ENCODE data around the gene PSEN1.

PSEN1 gene

DNA sequence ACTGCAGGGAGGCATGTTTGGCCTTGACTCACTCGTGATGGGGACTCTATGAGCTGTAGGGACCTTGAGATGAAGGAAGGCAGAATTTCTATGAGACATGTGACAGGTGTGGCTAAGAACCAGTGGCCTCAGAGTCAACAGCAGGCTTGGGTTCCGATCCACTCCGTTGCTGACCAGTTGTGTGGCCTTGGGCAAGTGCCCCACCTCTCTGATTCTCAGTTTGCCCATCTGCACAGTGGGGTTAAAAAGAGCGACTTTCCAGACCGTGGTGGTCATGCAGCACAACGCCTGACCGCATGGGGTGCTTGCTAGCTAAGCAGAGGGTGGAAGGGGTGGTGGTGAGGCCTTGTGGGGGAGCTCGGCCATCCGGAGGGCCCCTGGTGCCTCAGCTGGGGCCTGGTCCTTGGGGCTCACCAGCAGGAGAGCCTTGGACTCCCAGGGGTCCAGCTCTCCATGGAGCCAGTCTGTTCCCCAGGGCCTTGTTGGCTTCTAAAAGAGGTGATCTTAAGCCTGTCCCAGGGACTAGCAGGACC, 119.5 kb downstream of the PSEN1 start:
- 93% methylated on average over 9 of the region's 9 CpGs for whole genome bisulfite sequencing
- Histone ChIP-seq H3K9ac (ENCODE audit: low read depth, low read length) (no peak overlapping the region), H3K27ac (ENCODE audit: low read depth, low read length) (no peak overlapping the region), H3K27me3 (ENCODE audit: insufficient read depth, low read length) (no peaks in the 10 kb centered on the region), H3K36me3 (ENCODE audit: insufficient read depth, low read length) (peaks cover 5% of the 10 kb centered on the region; the same call in 1 of the 2 replicates), H3K4me1 (ENCODE audit: insufficient read depth, low read length) (no peaks in the 10 kb centered on the region), H3K4me3 (ENCODE audit: low read length) (no peak overlapping the region), H3K9me3 (ENCODE audit: insufficient read depth, low read depth, low read length) (no peaks in the 10 kb centered on the region)

DNA sequence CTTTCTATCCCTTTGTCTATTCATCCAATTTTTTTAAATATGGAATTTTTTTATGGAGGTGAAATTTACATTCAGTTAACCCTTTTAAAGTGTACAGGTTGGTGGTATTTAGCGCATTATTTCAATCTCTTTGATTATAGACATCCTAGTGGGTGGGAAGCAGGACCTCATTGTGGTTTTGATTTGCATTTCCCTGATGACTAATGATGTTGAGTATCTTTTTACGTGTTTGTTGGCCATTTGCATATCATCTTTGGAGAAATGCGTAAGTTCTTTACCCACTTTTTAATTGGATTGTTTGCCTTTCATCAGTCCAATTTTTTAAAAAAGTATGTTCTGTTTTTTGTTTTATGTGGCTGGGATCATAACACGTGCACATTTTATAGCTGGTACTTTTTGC, 121.8 kb downstream of the PSEN1 start:
- WGBS = 92% methylated on average over 4 of the region's 4 CpGs

DNA sequence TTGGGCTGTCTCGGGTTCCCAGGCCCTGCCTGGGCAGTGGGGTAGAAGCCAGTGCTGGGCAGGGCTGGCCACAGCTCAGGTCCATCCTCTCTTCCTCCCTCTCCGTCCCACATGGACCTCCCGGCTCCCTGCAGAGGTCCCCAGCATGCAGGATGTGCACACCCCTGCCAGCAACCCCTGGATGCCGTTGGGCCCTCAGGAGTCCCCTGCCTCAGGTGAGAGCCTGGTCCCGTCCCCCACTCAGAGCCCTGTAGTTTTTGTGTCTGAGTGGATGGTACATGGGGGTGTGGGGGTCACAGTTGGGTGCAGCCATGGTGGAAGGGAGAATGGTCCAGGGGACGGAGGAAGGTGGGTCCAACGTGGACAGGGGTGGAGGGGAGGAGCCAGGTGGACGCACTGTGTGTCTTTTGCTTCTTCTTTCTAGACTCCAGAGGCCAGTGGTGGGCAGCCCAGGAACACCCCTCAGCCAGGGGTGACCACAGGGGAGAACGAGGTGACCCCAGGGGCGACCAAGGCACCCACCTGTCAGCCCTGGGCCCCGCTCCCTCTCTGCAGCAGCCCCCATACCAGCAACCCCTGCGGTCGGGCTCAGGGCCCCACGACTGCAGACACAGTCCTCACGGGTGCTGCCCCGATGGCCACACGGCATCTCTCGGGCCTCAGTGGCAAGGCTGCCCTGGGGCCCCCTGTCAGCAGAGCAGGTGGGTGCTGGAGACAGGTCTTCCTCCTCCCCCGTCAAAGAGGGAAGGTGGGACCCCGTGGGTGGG, 122.7 kb downstream of the PSEN1 start:
- 93% methylated on average over 20 of the region's 20 CpGs for WGBS
- H3K4me3 ChIP-seq (ENCODE audit: low read length) = no peak overlapping the region
- H3K9ac ChIP-seq (ENCODE audit: low read depth, low read length) = no peak overlapping the region
- no peaks in the 10 kb centered on the region for H3K9me3 ChIP-seq (ENCODE audit: insufficient read depth, low read depth, low read length)
- H3K27me3 ChIP-seq (ENCODE audit: insufficient read depth, low read length) = no peaks in the 10 kb centered on the region
- no peak overlapping the region for H3K27ac ChIP-seq (ENCODE audit: low read depth, low read length)
- H3K36me3 ChIP-seq (ENCODE audit: insufficient read depth, low read length) = peaks cover 6% of the 10 kb centered on the region; the same call in 1 of the 2 replicates
- no peaks in the 10 kb centered on the region for H3K4me1 ChIP-seq (ENCODE audit: insufficient read depth, low read length)

More for the DNA sequence above, 121.8 kb downstream of the PSEN1 start:
- Histone ChIP-seq H3K9ac (ENCODE audit: low read depth, low read length) (no peak overlapping the region), H3K4me3 (ENCODE audit: low read length) (no peak overlapping the region), H3K4me1 (ENCODE audit: insufficient read depth, low read length) (no peaks in the 10 kb centered on the region), H3K27ac (ENCODE audit: low read depth, low read length) (no peak overlapping the region), H3K9me3 (ENCODE audit: insufficient read depth, low read depth, low read length) (no peaks in the 10 kb centered on the region), H3K36me3 (ENCODE audit: insufficient read depth, low read length) (peaks cover 5% of the 10 kb centered on the region; the same call in 1 of the 2 replicates), H3K27me3 (ENCODE audit: insufficient read depth, low read length) (no peaks in the 10 kb centered on the region)

DNA sequence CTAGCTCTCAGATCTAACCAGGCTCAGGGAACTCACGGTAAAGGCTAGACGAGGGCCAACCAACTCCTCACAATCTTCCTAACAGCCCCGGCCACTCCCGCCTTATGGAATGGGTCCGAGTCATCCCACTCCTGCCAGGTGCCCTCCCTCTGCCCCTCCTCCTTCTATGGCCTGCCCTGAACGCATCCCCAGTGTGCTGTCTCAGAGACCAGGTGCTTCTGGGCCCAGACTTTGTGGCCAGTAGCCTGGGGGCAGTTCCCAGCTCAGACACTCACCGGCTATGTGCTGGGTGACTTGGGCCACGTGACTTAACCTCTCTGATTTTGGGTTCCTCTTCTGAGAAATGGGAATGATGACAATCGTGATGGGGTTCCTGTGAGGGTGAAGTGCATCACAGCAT, 123.5 kb downstream of the PSEN1 start:
- Histone ChIP-seq H3K27ac (ENCODE audit: low read depth, low read length) (no peak overlapping the region), H3K4me1 (ENCODE audit: insufficient read depth, low read length) (no peaks in the 10 kb centered on the region), H3K36me3 (ENCODE audit: insufficient read depth, low read length) (peaks cover 10% of the 10 kb centered on the region; the same call in 1 of the 2 replicates), H3K9me3 (ENCODE audit: insufficient read depth, low read depth, low read length) (no peaks in the 10 kb centered on the region), H3K4me3 (ENCODE audit: low read length) (no peak overlapping the region), H3K9ac (ENCODE audit: low read depth, low read length) (no peak overlapping the region), H3K27me3 (ENCODE audit: insufficient read depth, low read length) (no peaks in the 10 kb centered on the region)
- 87% methylated on average over 9 of the region's 9 CpGs for WGBS

DNA sequence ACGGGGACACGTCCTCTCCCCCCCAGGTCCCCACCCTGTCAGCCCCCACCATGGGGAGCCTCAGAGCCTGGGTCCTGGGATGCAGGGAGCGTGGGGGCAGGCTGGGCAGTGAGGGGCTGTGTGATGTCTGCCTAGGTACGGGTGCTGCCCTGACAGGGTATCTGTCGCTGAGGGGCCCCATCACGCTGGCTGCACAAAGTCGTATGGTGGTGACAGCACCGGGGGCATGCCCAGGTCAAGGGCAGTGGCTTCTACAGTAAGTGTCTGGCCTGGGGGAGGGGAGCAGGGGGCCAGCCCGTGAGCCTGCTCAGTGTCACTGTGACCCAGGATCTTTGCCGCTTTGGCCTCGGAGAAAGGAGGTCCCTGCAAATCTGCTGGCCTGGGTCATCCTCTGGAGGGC, 124.3 kb downstream of the PSEN1 start:
- no peak overlapping the region for H3K9ac ChIP-seq (ENCODE audit: low read depth, low read length)
- WGBS = 88% methylated on average over 11 of the region's 11 CpGs
- H3K4me3 ChIP-seq (ENCODE audit: low read length) = no peak overlapping the region
- no peaks in the 10 kb centered on the region for H3K4me1 ChIP-seq (ENCODE audit: insufficient read depth, low read length)
- H3K9me3 ChIP-seq (ENCODE audit: insufficient read depth, low read depth, low read length) = no peaks in the 10 kb centered on the region
- peaks cover 9% of the 10 kb centered on the region; the same call in 1 of the 2 replicates for H3K36me3 ChIP-seq (ENCODE audit: insufficient read depth, low read length)
- H3K27me3 ChIP-seq (ENCODE audit: insufficient read depth, low read length) = no peaks in the 10 kb centered on the region
- H3K27ac ChIP-seq (ENCODE audit: low read depth, low read length) = no peak overlapping the region

DNA sequence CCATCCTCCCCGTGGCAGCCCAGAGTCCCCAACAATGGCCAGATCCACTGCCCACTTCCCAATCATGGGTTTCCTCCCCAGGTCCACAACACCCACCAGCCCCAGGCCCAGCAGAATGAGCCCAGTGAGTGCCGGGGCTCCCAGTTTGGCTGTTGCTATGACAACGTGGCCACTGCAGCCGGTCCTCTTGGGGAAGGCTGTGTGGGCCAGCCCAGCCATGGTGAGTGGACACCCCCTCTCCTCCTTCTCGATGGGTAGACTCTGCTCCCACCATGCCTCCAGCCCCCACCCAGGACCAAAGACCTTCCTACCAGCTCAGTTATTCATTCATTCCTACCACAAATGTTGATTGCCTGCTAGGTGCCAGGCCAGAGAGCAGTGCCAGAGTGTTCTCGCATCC, 124.8 kb downstream of the PSEN1 start:
- no peaks in the 10 kb centered on the region for H3K27me3 ChIP-seq (ENCODE audit: insufficient read depth, low read length)
- no peaks in the 10 kb centered on the region for H3K4me1 ChIP-seq (ENCODE audit: insufficient read depth, low read length)
- H3K36me3 ChIP-seq (ENCODE audit: insufficient read depth, low read length) = peaks cover 11% of the 10 kb centered on the region; the same call in 1 of the 2 replicates
- no peaks in the 10 kb centered on the region for H3K9me3 ChIP-seq (ENCODE audit: insufficient read depth, low read depth, low read length)
- H3K4me3 ChIP-seq (ENCODE audit: low read length) = no peak overlapping the region
- H3K9ac ChIP-seq (ENCODE audit: low read depth, low read length) = no peak overlapping the region
- H3K27ac ChIP-seq (ENCODE audit: low read depth, low read length) = no peak overlapping the region
- whole genome bisulfite sequencing = 88% methylated on average over 6 of the region's 6 CpGs

DNA sequence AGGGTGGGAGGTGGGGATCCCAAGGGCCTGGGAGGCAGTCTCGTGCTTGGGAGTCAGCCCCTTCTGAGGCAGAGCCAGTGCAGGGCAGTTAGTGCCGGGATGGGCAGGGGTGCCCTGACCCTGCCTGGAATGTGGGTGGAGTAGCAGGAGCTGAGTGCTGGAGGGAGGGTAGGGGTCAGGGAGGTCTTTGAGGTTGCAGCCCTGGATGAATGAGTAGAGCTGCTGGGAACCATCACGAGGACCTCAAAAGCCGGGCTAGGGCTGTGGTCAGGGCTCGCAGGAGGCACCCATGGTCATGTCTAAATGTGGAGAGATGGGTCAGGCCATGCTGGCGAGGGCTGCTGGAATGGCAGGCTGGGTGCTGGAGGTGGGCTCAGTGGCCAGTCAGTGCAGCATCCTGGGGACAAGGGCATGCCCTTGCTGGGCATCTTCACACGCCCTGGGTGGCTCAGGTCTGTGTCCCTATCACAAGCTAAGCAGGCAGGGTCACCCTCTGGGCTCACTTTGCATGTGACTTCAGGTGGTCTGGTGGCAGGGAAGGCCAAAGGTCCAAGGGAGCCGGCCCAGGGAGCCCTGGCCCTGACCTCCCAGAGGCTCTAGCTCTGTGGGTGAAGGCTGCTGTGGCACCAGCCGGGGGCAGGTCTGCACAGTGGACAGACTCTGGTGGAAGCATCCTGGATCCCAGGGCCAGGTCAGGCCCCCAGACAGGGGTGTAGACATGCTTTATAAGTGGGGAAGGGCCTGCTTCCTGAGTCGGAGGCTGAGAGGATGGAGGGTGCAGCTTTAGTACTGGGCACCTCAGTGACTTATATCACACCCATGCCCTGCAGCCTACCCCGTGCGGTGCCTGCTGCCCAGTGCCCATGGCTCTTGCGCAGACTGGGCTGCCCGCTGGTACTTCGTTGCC, 125.5 kb downstream of the PSEN1 start:
- no peak overlapping the region for H3K9ac ChIP-seq (ENCODE audit: low read depth, low read length)
- H3K27me3 ChIP-seq (ENCODE audit: insufficient read depth, low read length) = no peaks in the 10 kb centered on the region
- H3K27ac ChIP-seq (ENCODE audit: low read depth, low read length) = no peak overlapping the region
- no peak overlapping the region for H3K4me3 ChIP-seq (ENCODE audit: low read length)
- 95% methylated on average over 15 of the region's 15 CpGs for WGBS
- H3K9me3 ChIP-seq (ENCODE audit: insufficient read depth, low read depth, low read length) = no peaks in the 10 kb centered on the region
- no peaks in the 10 kb centered on the region for H3K4me1 ChIP-seq (ENCODE audit: insufficient read depth, low read length)
- peaks cover 11% of the 10 kb centered on the region; the same call in 1 of the 2 replicates for H3K36me3 ChIP-seq (ENCODE audit: insufficient read depth, low read length)

DNA sequence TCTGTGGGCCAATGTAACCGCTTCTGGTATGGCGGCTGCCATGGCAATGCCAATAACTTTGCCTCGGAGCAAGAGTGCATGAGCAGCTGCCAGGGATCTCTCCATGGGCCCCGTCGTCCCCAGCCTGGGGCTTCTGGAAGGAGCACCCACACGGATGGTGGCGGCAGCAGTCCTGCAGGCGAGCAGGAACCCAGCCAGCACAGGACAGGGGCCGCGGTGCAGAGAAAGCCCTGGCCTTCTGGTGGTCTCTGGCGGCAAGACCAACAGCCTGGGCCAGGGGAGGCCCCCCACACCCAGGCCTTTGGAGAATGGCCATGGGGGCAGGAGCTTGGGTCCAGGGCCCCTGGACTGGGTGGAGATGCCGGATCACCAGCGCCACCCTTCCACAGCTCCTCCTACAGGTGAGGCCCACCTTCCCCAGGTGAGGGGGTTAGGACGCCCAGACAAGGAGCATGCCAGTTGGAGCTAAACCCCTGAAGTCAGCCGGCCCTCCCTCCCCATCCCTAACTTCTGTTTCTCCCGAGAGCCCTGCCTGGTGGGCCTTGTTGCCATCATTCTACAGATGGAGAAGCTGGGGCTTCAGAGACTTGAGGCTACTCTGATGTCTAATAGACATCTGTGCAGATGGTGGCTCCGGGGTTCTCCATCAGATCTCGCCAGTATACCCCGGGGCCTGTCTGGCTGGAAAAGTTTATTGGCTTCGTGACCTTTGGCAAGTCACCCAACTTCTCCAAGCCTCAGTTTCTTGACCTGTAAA, 126.3 kb downstream of the PSEN1 start:
- Histone ChIP-seq H3K27ac (ENCODE audit: low read depth, low read length) (no peak overlapping the region), H3K27me3 (ENCODE audit: insufficient read depth, low read length) (no peaks in the 10 kb centered on the region), H3K4me1 (ENCODE audit: insufficient read depth, low read length) (no peaks in the 10 kb centered on the region), H3K9me3 (ENCODE audit: insufficient read depth, low read depth, low read length) (no peaks in the 10 kb centered on the region), H3K9ac (ENCODE audit: low read depth, low read length) (no peak overlapping the region), H3K4me3 (ENCODE audit: low read length) (no peak overlapping the region), H3K36me3 (ENCODE audit: insufficient read depth, low read length) (peaks cover 11% of the 10 kb centered on the region; the same call in 1 of the 2 replicates)
- WGBS = 95% methylated on average over 20 of the region's 20 CpGs

DNA sequence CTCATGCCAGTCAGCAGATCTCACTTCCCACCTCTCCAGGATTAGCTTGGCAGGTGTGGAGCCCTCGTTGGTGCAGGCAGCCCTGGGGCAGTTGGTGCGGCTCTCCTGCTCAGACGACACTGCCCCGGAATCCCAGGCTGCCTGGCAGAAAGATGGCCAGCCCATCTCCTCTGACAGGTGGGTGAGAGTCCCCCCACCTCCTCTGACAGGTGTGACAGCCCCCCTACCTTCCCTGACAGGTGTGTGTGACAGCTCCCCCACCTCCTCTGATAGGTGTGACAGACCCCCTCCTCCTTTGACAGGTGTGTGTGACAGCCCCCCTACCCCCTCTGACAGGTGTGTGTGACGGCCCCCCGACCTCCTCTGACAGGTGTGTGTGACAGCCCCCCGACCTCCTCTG, 127.3 kb downstream of the PSEN1 start:
- no peaks in the 10 kb centered on the region for H3K4me1 ChIP-seq (ENCODE audit: insufficient read depth, low read length)
- H3K27me3 ChIP-seq (ENCODE audit: insufficient read depth, low read length) = no peaks in the 10 kb centered on the region
- no peak overlapping the region for H3K4me3 ChIP-seq (ENCODE audit: low read length)
- WGBS = 92% methylated on average over 7 of the region's 7 CpGs
- H3K9me3 ChIP-seq (ENCODE audit: insufficient read depth, low read depth, low read length) = no peaks in the 10 kb centered on the region
- H3K27ac ChIP-seq (ENCODE audit: low read depth, low read length) = no peak overlapping the region
- H3K9ac ChIP-seq (ENCODE audit: low read depth, low read length) = no peak overlapping the region
- H3K36me3 ChIP-seq (ENCODE audit: insufficient read depth, low read length) = peaks cover 11% of the 10 kb centered on the region; the same call in 1 of the 2 replicates

DNA sequence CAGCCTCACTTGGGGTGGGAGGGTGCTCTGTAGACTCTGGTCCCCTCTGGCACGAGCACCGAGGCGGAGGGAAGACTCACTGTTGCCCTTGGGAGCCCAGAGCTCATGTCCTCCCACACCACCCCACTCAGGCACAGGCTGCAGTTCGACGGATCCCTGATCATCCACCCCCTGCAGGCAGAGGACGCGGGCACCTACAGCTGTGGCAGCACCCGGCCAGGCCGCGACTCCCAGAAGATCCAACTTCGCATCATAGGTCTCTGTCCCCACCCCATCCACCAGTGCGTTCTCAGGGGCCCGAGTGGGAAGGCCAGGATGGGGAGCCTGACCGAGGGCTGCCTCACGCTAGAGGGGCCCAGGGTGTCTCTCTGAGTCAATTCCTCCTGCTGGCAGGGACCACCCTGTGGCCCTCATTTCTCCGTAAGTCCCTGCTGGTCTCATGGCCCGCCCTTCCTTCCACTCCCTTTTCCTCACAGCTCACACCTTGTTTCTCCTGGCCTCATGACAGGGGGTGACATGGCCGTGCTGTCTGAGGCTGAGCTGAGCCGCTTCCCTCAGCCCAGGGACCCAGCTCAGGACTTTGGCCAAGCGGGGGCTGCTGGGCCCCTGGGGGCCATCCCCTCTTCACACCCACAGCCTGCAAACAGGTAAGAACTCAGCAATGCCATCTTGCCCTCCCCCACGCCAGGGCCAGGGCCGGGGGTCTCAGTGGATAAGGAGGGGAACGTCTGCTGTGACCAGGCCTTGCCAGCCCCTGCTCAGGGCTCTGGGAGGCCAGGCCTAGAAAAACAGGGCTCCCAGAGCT, 128.0 kb downstream of the PSEN1 start:
- H3K36me3 ChIP-seq (ENCODE audit: insufficient read depth, low read length) = peaks cover 11% of the 10 kb centered on the region; the same call in 1 of the 2 replicates
- no peaks in the 10 kb centered on the region for H3K27me3 ChIP-seq (ENCODE audit: insufficient read depth, low read length)
- WGBS = 91% methylated on average over 23 of the region's 23 CpGs

More for the DNA sequence above, 128.0 kb downstream of the PSEN1 start:
- Histone ChIP-seq H3K27ac (ENCODE audit: low read depth, low read length) (no peak overlapping the region), H3K9ac (ENCODE audit: low read depth, low read length) (no peak overlapping the region), H3K4me3 (ENCODE audit: low read length) (no peak overlapping the region), H3K4me1 (ENCODE audit: insufficient read depth, low read length) (no peaks in the 10 kb centered on the region), H3K9me3 (ENCODE audit: insufficient read depth, low read depth, low read length) (no peaks in the 10 kb centered on the region)
